ENCODE results near the gene GAS6. TPM values are rescaled to one million over a fixed set of nuclear protein-coding genes. Genes with fewer than 3 reads are reported as not detected.

GAS6 gene
- total RNA-seq, 1 donor from 2014 or later, result 215 TPM

DNA sequence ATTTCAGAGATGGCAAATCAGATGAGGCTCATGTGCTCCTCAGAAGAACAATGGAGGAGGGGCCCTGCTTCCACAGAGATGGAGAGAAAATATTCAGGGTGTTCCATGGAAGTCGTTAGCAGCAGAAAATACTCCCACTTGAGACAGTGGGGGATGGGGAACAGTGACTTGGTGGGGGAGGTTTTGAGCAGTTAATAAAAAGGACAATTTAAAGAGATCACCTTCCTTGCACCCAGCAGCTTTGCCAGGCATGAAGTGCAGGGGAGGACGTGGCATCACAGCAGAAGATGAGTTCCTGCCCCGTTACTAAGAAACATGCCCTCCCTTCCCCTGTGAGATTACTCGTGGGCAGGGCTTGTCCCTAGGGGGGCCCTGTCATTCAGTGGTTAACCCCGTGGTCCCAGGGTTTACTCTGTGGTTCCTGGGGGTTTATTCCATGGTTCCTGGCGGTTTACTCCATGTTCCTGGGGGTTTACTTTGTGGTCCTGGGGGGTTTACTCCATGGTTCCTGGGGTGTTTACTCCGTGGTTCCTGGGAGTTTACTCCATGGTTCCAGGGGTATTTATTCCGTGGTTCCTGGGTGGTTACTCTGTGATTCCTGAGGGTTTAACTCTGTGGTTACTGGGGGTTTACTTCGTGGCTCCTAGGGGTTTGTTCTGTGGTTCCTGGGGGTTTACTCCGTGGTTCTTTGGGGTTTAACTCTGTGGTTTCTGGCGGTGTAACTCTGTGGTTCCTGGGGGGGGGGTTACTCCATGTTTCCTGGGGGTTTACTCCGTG lies 55.6 kb downstream of the GAS6 start:
- DNase-seq (ENCODE audit: extremely low spot score in 2 of 2), result no peak
- H3K36me3 ChIP-seq, result no peaks in the 10 kb centered on the region
- H3K27ac ChIP-seq, result no peak overlapping the region
- intact Hi-C loops (cut with DNase I), result no loop called here
- TF ChIP-seq POLR2A (IDR thresholded peaks at IDR 0.05) (no peak), POLR2AphosphoS5 (IDR thresholded peaks at IDR 0.05; ENCODE audit: insufficient read depth in 1 of 2, low read depth in 1 of 2) (no peak)
- TF ChIP-seq, protein P1, sequence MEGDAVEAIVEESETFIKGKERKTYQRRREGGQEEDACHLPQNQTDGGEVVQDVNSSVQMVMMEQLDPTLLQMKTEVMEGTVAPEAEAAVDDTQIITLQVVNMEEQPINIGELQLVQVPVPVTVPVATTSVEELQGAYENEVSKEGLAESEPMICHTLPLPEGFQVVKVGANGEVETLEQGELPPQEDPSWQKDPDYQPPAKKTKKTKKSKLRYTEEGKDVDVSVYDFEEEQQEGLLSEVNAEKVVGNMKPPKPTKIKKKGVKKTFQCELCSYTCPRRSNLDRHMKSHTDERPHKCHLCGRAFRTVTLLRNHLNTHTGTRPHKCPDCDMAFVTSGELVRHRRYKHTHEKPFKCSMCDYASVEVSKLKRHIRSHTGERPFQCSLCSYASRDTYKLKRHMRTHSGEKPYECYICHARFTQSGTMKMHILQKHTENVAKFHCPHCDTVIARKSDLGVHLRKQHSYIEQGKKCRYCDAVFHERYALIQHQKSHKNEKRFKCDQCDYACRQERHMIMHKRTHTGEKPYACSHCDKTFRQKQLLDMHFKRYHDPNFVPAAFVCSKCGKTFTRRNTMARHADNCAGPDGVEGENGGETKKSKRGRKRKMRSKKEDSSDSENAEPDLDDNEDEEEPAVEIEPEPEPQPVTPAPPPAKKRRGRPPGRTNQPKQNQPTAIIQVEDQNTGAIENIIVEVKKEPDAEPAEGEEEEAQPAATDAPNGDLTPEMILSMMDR (IDR thresholded peaks at IDR 0.05), result no peak
- no peak overlapping the region for H3K4me3 ChIP-seq
- H3K4me1 ChIP-seq, result peaks cover 6% of the 10 kb centered on the region
- no peaks in the 10 kb centered on the region for H3K27me3 ChIP-seq
- no peaks in the 10 kb centered on the region for H3K9me3 ChIP-seq

GRCh38 chr13:113806526-113806925 lies 57.4 kb downstream of the GAS6 start:
- H3K27me3 ChIP-seq, result no peaks in the 10 kb centered on the region
- DNase-seq (ENCODE audit: extremely low spot score in 2 of 2), result no peak
- no peak overlapping the region for H3K27ac ChIP-seq
- no peak for TF ChIP-seq POLR2AphosphoS5 (IDR thresholded peaks at IDR 0.05; ENCODE audit: insufficient read depth in 1 of 2, low read depth in 1 of 2)
- no peak for TF ChIP-seq POLR2A (IDR thresholded peaks at IDR 0.05)
- TF ChIP-seq, protein P1 (IDR thresholded peaks at IDR 0.05), result no peak
- H3K36me3 ChIP-seq, result no peaks in the 10 kb centered on the region
- H3K9me3 ChIP-seq, result no peaks in the 10 kb centered on the region
- intact Hi-C loops (cut with DNase I), result no loop called here
- no peak overlapping the region for H3K4me3 ChIP-seq
- H3K4me1 ChIP-seq, result peaks cover 20% of the 10 kb centered on the region

- Histone ChIP-seq H3K4me3 (no peak overlapping the region), H3K36me3 (no peaks in the 10 kb centered on the region), H3K27ac (no peak overlapping the region), H3K27me3 (no peaks in the 10 kb centered on the region), H3K4me1 (peaks cover 23% of the 10 kb centered on the region), H3K9me3 (no peaks in the 10 kb centered on the region)
- no peak for DNase-seq (ENCODE audit: extremely low spot score in 2 of 2)
- TF ChIP-seq POLR2AphosphoS5 (IDR thresholded peaks at IDR 0.05; ENCODE audit: insufficient read depth in 1 of 2, low read depth in 1 of 2) (no peak), POLR2A (IDR thresholded peaks at IDR 0.05) (no peak)
- TF ChIP-seq, protein P1 (IDR thresholded peaks at IDR 0.05), result no peak
- intact Hi-C loops (cut with DNase I), result no loop called here
These were observed 57.8 kb downstream of the GAS6 start for GRCh38 chr13:113806104-113806471.

DNA sequence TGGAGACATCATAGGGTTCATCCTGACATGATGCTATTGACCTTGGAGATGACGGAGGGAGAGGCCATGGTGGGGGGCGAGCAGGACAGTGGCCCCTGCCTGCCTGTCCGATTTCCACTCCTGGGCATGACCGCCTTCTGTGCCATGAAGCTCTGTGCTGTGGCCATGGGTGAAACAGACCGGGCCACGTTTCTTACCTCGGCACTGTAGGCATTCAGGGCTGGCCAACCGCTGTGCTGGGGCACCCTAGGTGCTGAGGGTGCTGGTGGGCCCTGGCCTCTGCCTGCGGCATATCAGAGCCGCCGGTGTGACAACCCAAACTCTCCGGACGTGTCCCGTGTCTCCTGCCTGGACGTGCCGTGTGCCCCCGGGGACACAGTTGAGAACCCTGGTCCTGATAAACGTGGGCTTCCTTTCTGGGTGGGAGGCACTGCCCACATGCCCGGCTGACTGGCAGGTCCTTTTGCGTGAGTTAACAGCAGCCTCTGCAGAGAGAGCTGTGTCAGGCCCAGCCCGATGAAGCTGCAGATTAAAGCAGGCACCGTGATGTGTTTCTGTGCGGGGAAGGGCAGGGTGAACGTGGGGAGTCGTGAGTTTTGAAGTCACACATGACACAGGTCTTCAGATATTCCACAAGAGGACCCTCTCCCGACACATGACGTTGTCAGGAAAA lies 58.3 kb downstream of the GAS6 start:
- Histone ChIP-seq H3K4me1 (peaks cover 23% of the 10 kb centered on the region), H3K36me3 (no peaks in the 10 kb centered on the region), H3K27me3 (no peaks in the 10 kb centered on the region), H3K9me3 (no peaks in the 10 kb centered on the region), H3K27ac (no peak overlapping the region), H3K4me3 (no peak overlapping the region)
- no peak for DNase-seq (ENCODE audit: extremely low spot score in 2 of 2)
- TF ChIP-seq POLR2A (IDR thresholded peaks at IDR 0.05) (no peak), POLR2AphosphoS5 (IDR thresholded peaks at IDR 0.05; ENCODE audit: insufficient read depth in 1 of 2, low read depth in 1 of 2) (no peak)
- intact Hi-C loops (cut with DNase I), result no loop called here

GRCh38 chr13:113804703-113805430 lies 59.0 kb downstream of the GAS6 start:
- DNase-seq (ENCODE audit: extremely low spot score in 2 of 2), result no peak
- Histone ChIP-seq H3K4me3 (no peak overlapping the region), H3K27ac (no peak overlapping the region), H3K9me3 (no peaks in the 10 kb centered on the region), H3K4me1 (peaks cover 23% of the 10 kb centered on the region), H3K27me3 (no peaks in the 10 kb centered on the region), H3K36me3 (no peaks in the 10 kb centered on the region)
- TF ChIP-seq, protein P1 (IDR thresholded peaks at IDR 0.05), result no peak
- no peak for TF ChIP-seq POLR2AphosphoS5 (IDR thresholded peaks at IDR 0.05; ENCODE audit: insufficient read depth in 1 of 2, low read depth in 1 of 2)
- TF ChIP-seq POLR2A (IDR thresholded peaks at IDR 0.05), result no peak
- intact Hi-C loops (cut with DNase I), result no loop called here
